Activated CD8-positive, alpha-beta T cell treated with anti-CD3 and anti-CD28 coated beads for 36 hours (primary cell): Measurements from ENCODE around the gene DAB2IP. TPM values are rescaled to one million over a fixed set of nuclear protein-coding genes. Genes with fewer than 3 reads are reported as not detected.
A peak's percentile ranks its signal among the peaks of the same experiment; 100 is the strongest.

Source experiments
- ATAC-seq: fragments of 200-7000 bp; cut with Tn5 transposase; one replicate; pipeline ENCODE4 v1.10.0; 2021; ENCODE audit warnings: mild to moderate bottlenecking, moderate library complexity
- CTCF ChIA-PET: fragments of 350-600 bp; sonication (Branson Sonifier 250); formaldehyde crosslinking; loops from one replicate; lab custom pipeline; 2021; ENCODE audit warnings: antibody characterized with exemption; lab: Charles Lee
- POLR2A ChIA-PET: fragments of 350-600 bp; sonication (Branson Sonifier 250); formaldehyde crosslinking; loops from one replicate; lab custom pipeline; 2021; ENCODE audit warnings: antibody characterized with exemption; lab: Charles Lee
- DNase-seq: peaks from one replicate; pipeline ENCODE4 v3.0.0-alpha.2; 2020
- H3K27ac Mint-ChIP-seq: one replicate; pipeline ENCODE4 v1.8.0; 2021; ENCODE audit warnings: mild to moderate bottlenecking, mixed read lengths
- H3K27me3 Mint-ChIP-seq: one replicate; pipeline ENCODE4 v1.8.0; 2021; ENCODE audit warnings: mixed read lengths
- H3K36me3 Mint-ChIP-seq: one replicate; pipeline ENCODE4 v1.8.0; 2021; ENCODE audit warnings: low read depth, mixed read lengths
- H3K4me1 Mint-ChIP-seq: one replicate; pipeline ENCODE4 v1.8.0; 2021; ENCODE audit warnings: low read depth, mixed read lengths
- H3K4me3 Mint-ChIP-seq: one replicate; pipeline ENCODE4 v1.8.0; 2021; ENCODE audit warnings: mild to moderate bottlenecking, moderate library complexity, mixed read lengths
- H3K9me3 Mint-ChIP-seq: one replicate; pipeline ENCODE4 v1.8.0; 2021; ENCODE audit warnings: mixed read lengths
- intact Hi-C: fragments of 100-400 bp; cut with micrococcal nuclease; formaldehyde crosslinking; loops from one replicate; pipeline ENCODE4 v1.10.0; 2022
- total RNA-seq, 2 experiments: library from RNA; stranded (reverse); gene quantifications; one replicate each; pipeline ENCODE4 v1.2.3, GENCODE V29; 2021
- TF ChIP-seq, protein P1 (sequence below): fragments of 200-600 bp; IDR thresholded peaks from one replicate; pipeline ENCODE4 v1.8.0; 2022; ENCODE audit warnings: antibody characterized with exemption, mild to moderate bottlenecking

Gene DAB2IP
- total RNA-seq = 1 to 10 TPM in 1 of 2 experiments, under 1 TPM in 1; 0.54 to 1.5 TPM

DNA sequence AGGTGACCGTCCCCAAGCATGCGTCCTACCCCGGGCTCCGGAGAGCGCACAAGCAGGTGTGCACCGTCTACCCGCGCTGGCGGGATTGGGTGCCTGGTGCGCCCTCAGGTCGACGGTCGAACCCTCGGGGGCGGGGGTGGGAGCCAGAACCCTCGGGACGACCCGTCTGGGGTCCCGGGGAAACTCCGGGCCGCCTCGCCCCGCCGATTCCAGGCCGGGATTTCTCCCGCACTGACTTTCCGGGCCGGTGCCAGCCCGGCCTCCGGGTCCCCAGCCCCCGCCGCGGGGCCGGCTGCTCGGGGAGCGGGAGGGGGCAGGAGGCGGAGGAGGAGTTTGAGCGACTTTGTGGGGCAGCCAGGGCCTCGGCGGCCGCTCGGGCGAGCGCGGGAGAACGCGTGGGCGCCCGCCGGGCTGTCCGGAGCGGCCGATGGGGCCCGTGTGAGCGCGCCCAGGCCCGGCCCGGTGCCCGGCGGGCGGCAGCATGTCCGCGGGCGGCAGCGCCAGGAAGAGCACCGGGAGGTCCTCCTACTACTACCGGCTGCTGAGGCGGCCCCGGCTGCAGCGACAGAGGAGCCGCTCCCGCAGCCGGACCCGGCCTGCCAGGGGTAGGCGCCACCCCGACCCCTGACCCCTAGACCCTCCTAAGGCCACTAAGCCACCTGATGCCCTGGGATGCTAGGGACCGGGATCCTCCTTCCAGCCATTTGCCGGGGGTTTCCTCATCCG lies at the start of gene DAB2IP:
TSS of gene DAB2IP (plus strand) at position 340 of the 726 bp plus-strand sequence. CDS start at position 482, 142 bp downstream.
- no peak within 1 kb of the TSS for H3K27ac Mint-ChIP-seq
- peaks cover 16% of the 10 kb centered on the region for H3K4me1 Mint-ChIP-seq
- ATAC-seq (peak; percentile 44), DNase-seq (peak; percentile 21)
- H3K27me3 Mint-ChIP-seq = peaks cover 55% of the 10 kb centered on the region
- ChIA-PET CTCF (interaction anchor here (1.0 kb wide), 2 partner anchors 101 to 106 kb away, joined by 3 to 4 read pairs; no protein-coding TSS in a partner anchor), POLR2A (interaction anchor here (1.2 kb wide), 1 partner anchor 9 kb away, joined by 3 read pairs; no protein-coding TSS in a partner anchor)
- H3K36me3 Mint-ChIP-seq = no peaks in the 10 kb centered on the region
- H3K4me3 Mint-ChIP-seq = peak within 1 kb of the TSS; percentile 21
- TF ChIP-seq, protein P1, sequence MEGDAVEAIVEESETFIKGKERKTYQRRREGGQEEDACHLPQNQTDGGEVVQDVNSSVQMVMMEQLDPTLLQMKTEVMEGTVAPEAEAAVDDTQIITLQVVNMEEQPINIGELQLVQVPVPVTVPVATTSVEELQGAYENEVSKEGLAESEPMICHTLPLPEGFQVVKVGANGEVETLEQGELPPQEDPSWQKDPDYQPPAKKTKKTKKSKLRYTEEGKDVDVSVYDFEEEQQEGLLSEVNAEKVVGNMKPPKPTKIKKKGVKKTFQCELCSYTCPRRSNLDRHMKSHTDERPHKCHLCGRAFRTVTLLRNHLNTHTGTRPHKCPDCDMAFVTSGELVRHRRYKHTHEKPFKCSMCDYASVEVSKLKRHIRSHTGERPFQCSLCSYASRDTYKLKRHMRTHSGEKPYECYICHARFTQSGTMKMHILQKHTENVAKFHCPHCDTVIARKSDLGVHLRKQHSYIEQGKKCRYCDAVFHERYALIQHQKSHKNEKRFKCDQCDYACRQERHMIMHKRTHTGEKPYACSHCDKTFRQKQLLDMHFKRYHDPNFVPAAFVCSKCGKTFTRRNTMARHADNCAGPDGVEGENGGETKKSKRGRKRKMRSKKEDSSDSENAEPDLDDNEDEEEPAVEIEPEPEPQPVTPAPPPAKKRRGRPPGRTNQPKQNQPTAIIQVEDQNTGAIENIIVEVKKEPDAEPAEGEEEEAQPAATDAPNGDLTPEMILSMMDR = no peak
- H3K9me3 Mint-ChIP-seq = no peaks in the 10 kb centered on the region
- intact Hi-C loops = no loop called here

DNA sequence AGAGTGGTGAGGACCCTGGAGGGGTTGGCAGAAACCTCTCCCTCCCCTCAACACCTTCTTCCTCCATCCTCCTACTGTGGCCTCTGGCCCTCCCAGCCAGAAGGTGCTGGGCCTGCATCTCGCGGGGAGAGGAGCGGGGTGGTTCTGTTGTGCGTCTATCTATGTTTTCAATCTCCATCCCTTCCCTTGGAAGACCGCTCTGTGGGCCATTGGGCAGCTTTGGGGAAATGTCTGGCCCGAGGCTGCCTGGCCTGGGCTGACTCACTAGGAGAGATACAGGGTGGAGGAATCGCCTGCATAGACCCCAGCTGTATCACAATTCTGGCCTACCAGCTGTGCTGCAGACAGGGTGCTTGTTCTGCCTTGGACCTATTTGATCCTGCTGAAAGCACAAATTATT lies 48.4 kb upstream of the DAB2IP start:
- no peak overlapping the region for H3K4me3 Mint-ChIP-seq
- H3K27ac Mint-ChIP-seq = no peak overlapping the region
- POLR2A ChIA-PET = no interaction called here
- CTCF ChIA-PET = no interaction called here
- H3K27me3 Mint-ChIP-seq = peaks cover 37% of the 10 kb centered on the region
- peaks cover 2% of the 10 kb centered on the region for H3K4me1 Mint-ChIP-seq
- DNase-seq (no peak), ATAC-seq (no peak)
- H3K36me3 Mint-ChIP-seq = no peaks in the 10 kb centered on the region
- intact Hi-C loops = no loop called here
- no peaks in the 10 kb centered on the region for H3K9me3 Mint-ChIP-seq
- TF ChIP-seq, protein P1 = no peak

DNA sequence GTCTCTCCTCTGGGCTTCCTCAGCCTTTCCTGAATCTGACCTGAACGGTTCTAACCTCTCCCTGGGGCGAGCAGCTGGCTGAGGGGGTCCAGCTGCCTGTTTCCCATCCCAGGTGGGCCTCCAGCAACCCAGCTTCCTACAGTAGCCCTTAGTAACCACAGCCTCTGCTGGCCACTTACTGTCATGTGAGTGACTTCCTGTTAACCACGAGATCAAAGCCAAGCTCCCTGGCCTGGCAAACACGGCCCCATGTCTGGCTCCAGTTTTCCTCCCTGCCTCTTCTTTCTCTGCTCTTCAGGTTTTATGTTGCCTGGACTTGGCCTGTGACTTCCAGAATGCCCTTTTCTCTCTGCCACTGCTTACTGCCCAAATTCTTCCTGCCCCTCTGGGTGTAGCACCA lies 47.2 kb upstream of the DAB2IP start:
- Mint-ChIP-seq H3K36me3 (no peaks in the 10 kb centered on the region), H3K4me1 (no peaks in the 10 kb centered on the region), H3K4me3 (no peak overlapping the region), H3K27ac (no peak overlapping the region), H3K27me3 (peaks cover 38% of the 10 kb centered on the region), H3K9me3 (no peaks in the 10 kb centered on the region)
- TF ChIP-seq, protein P1 = no peak
- DNase-seq (no peak), ATAC-seq (no peak)
- intact Hi-C loops = no loop called here
- CTCF ChIA-PET = interaction anchor here (0.9 to 1.4 kb wide), 2 partner anchors 58 to 107 kb away, joined by 4 to 5 read pairs; no protein-coding TSS in a partner anchor
- POLR2A ChIA-PET = interaction anchor here (0.6 kb wide), 1 partner anchor 58 kb away, joined by 3 read pairs; no protein-coding TSS in a partner anchor

DNA sequence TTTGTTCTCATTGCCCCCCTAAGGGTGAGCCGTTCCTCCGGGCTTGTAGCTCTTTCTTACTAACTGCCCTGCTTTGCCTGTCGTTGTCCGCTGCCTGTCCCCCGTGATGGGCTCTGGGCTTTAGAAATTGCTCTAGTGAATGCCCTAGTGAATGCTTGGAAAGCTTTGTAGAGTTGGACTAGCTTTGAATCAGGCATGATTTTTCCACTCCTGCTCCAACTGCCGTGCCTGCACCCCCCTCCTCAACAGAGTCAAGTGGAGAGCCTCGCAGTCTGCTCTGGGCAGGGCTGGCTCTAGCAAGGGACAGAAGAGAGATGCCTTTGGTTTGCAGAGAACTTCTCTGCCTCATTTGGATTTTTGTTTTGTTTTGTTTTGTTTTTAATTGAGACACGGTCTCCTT lies 46.8 kb upstream of the DAB2IP start:
- no peaks in the 10 kb centered on the region for H3K36me3 Mint-ChIP-seq
- H3K27ac Mint-ChIP-seq = no peak overlapping the region
- H3K4me3 Mint-ChIP-seq = no peak overlapping the region
- H3K4me1 Mint-ChIP-seq = no peaks in the 10 kb centered on the region
- no peak for ATAC-seq
- peaks cover 39% of the 10 kb centered on the region for H3K27me3 Mint-ChIP-seq
- no peaks in the 10 kb centered on the region for H3K9me3 Mint-ChIP-seq
- ChIA-PET CTCF (interaction anchor here (0.9 to 1.4 kb wide), 2 partner anchors 58 to 107 kb away, joined by 4 to 5 read pairs; no protein-coding TSS in a partner anchor), POLR2A (interaction anchor here (0.6 kb wide), 1 partner anchor 58 kb away, joined by 3 read pairs; no protein-coding TSS in a partner anchor)
- TF ChIP-seq, protein P1 = no peak
- intact Hi-C loops = no loop called here
- DNase-seq = no peak
